Fibroblast of peridontal ligament (primary cell): Measurements from ENCODE around the gene CCDC86.
A peak's percentile ranks its signal among the peaks of the same experiment; 100 is the strongest.

ENCODE experiments used
- DNase-seq: peaks from one replicate; pipeline ENCODE4 v3.0.0-alpha.2; 2010; ENCODE audit errors: extremely low read depth

The CCDC86 gene

DNA sequence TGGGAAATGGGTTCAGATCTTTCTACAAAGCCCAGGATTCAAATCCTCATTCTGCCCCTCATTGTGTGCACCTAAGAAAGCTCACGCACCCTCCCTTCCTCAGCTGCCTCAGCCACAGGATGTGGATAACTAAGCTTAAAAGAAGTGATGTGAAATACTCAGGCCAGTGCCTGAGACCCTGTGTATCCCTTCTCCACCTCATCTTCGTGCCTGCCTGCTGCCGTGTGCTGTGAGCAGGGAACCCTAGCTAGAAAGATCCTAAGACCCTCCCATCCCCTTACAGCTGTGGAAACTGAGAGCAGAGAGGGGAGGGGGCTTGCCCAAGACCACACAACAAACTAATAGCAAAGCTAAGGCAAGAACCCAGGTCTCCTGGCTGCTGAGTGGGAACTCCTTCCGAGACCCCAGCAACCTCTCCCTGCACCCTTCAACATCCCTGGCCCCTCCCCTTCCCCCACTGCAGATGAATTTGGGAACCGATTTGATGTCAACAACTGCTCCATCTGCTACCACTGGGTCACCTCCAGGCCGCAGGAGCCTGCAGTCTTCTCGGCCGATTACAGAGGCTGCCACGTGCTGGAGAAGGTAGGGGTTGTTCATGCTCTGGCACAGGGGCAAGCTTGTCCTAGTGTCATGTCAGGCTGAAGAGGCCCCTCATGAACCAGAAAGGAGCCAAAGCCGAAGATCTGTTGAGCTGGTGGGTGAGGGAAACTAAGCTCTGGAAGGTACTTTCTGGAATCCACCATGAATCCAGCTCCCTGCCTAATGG lies 27.0 kb downstream of the CCDC86 start:
- no peak for DNase-seq

DNA sequence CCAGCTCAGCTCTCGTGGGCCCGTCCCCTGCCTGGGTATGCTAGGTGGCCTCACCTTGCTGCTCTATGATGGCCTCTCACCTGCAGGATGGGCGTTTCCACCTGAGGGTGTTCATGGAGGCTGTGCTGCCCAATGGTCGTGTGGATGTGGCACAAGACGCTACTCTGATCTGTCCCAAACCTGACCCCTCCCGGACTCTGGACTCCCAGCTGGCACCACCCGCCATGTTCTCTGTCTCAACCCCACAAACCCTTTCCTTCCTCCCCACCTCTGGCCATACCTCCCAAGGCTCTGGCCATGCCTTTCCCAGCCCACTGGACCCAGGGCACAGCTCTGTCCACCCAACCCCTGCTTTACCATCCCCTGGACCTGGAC lies 27.5 kb downstream of the CCDC86 start:
- DNase-seq = no peak

DNA sequence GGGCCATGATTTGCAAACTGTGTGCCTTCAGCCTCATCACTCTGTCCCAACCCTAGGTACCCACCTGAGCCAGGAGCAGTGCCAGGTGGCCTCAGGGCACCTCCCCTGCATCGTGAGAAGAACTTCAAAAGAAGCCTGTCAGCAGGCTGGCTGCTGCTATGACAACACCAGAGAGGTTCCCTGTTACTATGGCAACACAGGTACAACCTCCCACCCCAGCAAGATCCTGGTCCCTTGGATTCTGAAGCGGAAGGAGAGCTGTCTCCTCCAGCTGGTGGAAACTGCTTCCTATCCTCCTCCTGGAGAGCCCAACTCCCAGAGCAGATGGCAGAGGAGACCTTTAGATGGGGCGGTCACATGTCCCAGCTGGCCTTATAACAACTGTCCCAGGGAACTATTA lies 28.4 kb downstream of the CCDC86 start:
- DNase-seq = no peak

DNA sequence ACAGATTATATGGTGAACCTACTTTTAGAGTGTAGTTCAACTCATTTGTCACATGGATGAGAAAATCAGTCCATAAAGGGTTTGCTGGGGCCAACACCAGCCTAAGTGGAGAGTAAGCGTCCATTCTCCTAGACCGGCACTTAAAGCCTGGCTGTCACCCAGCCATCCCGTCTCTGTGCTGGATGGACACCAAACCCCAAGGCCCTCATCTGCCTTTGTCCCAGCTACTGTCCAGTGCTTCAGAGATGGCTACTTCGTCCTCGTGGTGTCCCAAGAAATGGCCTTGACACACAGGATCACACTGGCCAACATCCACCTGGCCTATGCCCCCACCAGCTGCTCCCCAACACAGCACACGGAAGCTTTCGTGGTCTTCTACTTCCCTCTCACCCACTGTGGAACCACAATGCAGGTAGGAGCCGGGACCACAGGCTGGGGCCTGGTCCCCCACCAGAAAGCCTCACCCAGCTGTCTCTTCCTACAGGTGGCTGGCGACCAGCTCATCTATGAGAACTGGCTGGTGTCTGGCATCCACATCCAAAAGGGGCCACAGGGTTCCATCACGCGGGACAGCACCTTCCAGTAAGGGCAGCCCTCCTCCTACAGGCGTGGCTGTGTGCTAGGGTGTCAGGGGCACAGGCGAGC lies 28.9 kb downstream of the CCDC86 start:
- no peak for DNase-seq

DNA sequence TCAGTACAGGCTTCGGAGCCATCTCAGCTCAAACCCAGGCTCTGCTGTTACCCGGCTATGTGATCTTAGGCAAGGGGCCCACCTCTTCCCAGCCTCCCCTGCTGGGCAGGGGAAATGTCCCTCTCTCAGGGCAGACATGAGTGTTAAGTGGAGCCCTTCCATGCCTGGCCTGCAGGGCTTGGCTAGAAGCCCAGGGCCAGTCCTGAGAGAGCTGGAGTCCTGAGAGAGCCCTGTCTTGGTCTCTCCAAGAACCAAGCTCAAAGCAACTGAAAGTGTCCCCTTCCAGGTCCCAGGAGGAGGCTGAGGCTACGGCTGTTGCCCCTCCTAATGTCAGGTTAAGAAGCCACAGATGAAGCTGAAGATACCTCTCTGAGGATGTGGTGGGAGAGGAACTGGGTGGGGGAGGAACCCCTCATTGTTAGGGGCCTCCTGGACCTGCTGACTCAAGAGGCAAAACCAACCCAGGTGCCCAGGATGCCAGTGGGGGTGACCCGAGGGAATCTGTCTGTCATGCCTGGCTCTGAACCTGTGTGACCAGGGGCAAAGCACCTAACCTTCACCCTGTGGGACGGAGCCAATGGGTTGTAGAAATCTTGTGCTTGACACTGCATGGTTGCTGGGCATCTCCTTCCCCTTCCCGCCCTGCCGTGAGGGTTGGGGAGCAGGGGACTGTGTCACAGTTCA lies 29.6 kb downstream of the CCDC86 start:
- peak; percentile 47 for DNase-seq

DNA sequence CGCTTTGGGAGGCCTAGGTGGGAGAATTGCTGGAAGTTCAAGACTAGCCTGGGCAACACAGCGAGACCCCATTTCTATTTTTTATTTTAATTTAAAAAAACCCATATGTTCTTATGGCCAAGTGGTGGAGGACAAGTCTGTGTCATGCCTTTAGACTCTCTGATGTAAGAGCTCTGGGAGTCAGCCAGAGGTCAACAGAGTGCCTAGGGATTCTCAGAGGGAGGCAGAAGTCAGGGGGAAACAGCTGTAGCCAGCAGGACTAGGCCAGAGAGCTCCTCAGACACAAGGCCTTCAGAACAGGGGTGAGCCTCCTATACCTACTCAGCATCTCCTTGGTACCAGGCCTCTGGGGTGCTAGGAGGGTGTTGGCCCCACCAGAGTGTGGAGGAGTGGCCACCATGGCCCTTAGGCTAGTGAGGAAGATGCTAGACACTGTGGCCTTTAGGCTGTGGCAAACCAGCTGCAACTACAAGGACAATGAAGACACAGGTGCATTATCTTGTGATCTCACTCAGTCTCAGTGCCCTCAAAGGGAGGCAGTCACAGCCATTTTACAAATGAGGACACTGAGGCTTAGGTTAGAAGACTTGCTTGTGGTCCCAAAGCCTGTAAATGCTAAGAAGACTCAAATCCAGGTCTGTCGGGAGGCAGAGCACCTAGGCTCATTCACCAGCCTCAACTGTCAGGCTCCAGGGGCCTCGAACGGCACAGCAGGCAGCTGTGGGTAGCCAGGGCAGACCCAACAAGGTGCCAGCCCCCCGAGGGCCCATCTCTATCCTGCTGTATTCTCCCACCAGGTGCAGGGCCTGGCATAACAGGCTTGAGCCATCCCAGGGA lies 30.4 kb downstream of the CCDC86 start:
- DNase-seq = peak; percentile 89

DNA sequence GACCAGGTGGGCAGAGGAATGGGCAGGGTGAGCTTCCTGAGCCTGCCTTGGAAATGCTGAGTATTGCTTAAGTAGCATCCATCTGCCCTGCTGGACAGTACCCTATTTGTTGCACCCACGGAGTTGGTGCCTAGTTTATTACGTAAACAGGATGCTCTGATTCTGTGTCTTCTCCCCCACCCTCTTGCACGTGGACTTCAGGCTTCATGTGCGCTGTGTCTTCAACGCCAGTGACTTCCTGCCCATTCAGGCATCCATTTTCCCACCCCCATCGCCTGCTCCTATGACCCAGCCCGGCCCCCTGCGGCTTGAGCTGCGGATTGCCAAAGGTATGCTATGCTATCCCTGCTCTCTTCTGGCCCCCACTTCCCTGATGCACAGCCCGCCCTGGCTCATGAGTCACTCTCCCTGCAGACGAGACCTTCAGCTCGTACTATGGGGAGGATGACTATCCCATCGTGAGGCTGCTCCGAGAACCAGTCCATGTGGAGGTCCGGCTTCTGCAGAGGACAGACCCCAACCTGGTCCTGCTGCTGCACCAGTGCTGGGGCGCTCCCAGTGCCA lies 31.1 kb downstream of the CCDC86 start:
- peak; percentile 48 for DNase-seq

DNA sequence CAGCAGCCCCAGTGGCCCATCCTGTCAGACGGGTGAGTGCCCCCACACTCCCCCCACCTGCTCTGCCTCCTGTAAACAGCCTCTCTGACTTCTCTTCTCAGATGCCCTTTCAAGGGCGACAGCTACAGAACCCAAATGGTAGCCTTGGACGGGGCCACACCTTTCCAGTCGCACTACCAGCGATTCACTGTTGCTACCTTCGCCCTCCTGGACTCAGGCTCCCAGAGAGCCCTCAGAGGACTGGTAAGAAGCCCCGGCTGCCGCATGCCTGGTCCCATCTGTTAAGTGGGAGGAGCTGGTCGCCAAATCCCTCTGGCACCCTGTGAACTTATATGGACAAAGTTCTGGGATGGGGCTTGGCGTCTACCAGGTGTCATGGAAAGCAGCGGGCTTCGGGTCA lies 31.6 kb downstream of the CCDC86 start:
- DNase-seq = no peak

DNA sequence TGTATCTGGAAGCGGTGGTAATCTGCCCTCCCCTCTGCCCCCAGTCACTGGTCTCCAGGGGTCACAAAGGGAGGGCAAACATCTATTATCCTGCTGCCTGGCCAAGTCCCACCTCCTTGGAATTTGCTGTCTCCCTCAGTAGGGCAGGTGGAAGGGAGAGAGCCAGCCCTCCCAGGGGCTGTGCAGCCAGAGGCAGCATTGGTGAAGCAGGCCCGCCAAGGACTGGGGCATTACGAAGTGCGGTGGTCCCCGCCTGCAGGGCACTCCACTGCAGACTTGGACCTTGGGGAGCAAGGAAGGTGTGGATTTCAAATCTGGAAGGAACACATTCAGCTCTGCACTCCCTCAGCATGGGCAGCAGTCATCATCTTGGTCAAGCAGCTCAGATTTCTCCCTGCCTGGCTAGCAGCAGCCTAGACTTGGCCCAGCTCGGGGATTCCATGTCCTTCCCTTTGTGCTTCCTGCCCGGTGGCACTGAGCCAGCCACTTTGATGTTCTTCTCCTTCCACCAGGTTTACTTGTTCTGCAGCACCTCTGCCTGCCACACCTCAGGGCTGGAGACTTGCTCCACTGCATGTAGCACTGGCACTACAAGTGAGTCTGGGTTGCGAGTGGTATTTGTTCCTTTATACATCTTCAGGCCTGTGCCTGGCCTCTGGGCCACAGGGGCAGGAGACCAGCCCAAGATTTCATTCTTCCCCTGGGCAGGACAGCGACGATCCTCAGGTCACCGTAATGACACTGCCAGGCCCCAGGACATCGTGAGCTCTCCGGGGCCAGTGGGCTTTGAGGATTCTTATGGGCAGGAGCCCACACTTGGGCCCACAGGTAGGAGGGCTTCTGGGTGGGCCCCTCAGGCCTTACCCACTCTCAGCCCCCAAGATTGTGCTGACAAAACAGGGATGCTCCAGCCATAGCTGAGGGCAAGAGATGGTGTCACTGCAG lies 32.8 kb downstream of the CCDC86 start:
- DNase-seq = no peak

DNA sequence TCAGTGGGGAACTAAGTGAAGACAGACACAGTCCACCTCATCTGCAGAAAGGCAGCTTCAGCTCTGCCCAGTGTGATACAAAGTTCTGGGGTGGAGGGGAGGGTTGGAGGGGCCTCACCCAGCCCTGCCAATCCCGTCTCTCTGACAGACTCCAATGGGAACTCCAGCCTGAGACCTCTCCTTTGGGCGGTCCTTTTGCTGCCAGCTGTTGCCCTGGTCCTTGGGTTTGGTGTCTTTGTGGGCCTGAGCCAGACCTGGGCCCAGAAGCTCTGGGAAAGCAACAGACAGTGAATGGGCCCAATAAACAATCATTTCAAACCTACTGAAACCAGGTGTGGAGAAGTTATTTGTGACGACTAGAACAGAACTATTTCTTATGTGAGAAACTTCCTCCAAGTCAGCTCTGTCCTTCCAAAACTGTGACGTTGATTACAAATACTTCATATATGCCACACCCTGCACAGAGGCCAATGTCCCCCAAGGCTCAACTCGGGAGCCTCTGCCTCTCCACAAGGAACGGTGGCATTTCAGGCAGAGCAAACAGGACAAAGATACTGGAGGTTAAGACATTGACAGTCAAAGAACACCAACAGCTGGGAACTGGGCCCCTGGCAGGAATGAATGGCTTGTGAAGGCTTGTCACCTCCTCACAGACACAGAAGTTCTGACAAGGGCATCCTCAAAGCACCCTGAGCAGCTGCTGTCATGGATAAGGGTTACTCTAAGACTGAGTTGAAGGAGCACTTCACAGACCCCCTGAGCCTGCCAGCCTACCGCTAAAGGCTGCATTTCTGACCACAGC lies 33.7 kb downstream of the CCDC86 start:
- no peak for DNase-seq

DNA sequence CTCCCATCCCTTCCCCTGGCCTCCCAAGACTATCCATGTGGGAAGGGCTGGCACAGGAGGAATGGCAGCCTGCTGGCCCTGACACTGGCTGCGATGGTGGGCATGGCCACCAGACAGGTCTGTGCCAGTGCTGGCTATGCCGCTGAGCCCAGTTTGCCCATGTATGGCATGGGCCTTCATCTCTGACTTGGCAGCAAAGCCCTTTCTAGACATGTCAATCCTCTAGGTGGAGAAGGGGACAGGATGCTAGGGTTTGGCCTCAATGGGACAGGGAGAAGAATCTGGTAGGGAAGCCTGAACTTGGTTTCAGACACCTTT lies 34.2 kb downstream of the CCDC86 start:
- no peak for DNase-seq

DNA sequence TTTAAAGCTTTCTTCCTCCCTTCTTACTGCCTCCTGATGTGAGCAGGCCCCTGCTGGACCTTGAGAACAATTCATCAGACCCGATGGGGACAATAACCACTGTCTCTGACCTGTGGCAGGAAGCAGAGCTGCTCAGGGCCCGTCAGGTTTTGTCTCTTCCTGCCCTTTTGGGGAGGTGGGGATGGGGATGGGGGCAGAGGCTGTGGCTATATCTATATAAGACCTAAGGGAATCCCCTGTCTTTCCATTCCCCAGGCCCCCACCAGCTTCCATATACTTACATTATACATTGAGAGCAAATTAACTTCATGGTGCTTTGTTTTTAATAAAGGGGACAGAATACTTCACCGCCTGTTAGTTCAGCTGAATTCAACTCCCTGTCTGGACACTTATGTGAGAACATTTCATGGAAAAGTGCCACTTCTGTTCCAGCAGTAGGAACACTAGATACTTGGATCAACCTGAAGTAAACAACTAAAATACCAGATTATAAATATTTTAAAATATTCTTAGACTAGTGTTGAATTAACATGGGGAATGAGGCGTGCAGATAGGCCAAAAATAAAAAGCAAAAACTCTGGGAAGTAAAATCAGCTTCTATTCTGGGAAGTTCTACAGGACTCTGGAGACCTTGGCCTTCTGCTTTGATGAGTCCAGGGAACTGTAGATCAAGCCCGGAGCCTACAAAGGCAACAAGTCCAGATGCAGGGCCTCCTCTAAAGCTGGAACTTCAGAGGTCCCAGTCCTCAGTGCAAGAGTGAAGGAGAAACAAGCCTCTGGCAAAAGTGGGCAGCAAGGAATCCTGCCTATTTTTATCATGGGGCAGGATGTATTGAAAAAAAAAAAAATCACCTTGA lies 36.6 kb downstream of the CCDC86 start:
- no peak for DNase-seq

DNA sequence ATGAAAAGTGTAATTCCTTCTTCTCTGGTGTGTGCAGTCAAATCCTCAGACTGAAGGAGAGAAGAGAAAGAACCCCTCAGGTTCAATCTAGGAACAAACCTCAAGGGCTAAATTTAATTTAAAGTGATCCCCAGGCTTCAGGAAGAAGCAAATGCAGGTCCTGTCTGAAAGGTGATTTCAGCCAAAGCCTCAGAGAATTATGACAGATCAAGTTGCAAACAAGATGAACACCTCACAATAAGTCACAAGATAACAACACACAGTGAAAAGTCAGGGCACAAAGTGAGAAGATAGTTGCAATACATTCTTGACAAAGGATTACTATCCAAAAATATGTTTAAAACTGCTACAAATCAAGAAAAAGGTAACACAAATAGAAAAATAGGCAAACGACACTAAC lies 37.2 kb downstream of the CCDC86 start:
- DNase-seq = no peak

DNA sequence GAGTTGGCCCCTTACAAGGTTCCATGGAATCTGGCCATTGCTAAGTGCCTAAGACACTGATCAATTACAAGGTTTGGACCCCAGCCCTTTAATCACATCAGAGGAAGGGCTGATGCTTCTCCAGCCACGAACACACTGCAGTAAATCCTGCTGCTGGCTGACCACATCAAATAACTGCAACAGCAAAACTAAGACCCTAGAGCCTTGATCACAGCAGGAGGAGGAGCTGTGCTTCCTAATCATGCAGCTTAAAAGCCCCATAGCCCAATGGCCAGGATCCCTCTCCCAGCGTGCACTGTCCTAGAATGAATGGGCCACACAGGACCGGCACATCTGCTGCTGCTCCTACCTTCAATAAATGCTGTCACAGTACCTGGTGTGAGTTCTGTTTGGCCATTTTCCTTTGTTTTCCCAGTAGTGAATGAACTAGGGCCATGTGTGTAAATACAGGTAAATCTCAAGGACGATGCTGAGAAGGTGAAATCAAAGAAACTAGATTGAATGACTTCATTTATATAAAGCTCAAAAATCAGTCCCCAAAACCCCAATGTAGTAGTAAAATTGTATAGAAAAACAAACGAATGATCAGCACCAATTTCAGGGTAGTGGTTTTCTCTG lies 38.2 kb downstream of the CCDC86 start:
- DNase-seq = no peak

DNA sequence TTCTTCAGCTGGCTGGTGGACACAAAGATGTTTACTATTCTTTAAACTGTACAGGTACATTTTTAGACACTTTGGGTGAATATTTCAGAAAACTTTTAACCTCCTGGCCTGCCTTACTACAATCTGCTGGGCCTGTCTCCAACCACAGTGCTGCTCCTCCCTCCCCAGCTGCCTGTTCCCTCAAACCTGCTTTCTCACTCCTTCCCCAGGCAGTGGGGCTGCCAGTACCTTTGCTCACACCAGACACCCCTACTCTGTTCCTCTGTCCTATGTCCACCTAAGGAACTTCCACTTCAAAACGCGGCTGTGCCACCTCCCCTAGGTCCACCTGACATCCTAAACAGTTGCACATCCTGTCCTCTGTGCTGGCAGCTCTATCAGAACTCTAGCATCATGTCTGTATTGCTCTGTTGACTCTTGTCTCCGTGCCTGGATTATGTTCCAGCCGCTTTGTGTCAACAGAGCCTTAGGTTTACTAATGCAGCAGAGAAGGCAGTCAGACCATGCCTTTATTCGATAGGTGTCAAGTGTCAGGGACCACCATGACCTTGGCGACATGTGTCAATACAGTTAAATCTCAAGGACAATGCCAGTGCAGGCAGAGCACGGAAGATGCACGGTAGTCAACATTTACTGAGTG lies 38.9 kb downstream of the CCDC86 start:
- no peak for DNase-seq

DNA sequence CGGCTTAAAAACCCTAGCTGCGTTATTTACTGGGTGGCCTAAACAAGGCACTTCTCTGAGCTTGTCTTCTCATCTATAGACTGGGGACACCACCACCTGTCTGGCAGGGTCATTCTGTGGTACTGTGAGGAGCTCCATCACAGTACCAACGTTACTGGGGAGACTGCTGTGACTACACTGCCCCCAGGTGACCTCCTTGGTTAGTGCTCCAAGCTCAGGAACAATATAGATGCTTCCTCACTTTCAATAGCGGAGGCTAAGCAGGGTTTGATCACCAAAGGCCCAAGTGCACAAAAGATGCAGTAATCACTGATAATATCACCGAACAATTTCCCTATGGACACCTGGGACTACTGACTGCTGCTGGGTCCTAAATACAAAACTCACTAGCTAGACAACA lies 45.6 kb downstream of the CCDC86 start:
- peak; percentile 61 for DNase-seq

DNA sequence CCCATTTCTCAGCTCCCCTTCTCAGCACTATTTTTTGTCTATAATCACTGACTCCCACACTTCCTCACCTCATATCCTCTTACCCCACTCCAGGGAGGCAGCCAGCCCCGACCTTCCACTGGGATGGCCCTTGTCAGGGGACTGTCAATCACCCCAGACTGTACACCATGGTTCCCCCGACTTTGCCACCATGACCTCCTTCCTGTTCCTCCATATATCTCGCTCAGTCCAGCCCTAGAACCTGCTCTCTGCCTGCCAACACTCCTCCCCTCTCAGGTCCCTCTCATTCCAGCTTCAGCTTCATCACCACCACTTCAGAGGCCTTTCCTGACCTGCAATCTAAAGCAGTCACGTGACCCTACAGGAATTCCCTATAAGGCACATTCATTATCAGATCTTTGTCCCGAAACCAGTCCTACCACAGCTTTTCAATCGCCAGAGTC lies 48.0 kb downstream of the CCDC86 start:
- no peak for DNase-seq

DNA sequence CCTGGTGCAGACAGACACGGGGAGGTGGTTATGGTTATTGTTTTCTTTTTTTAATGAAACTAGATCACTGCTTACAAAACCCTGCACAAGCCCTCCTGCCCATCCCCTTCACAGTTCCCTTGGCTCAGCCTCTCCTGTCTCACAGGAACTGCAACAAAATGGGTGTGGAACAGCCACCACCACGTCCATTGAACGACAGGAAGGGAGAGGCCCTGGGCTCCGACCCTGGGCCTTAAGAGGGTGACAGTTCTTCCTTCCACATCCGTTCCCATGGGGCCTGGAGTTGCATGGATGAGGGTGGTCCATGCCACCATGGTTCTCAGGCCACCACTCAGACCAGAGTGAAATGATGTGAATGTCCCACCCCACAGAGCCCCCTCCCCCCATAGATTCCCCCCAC lies 48.8 kb downstream of the CCDC86 start:
- DNase-seq = no peak
